Stimulated activated CD8-positive, alpha-beta memory T cell treated with anti-CD3 and anti-CD28 coated beads, Interleukin-12 subunit alpha, Interleukin-12 subunit beta, amount 100 ng/mL, for 4 hours (primary cell): Measurements from ENCODE around the gene TC2N.
"Not testable (repeated sequence)": the region's sequence is repeated elsewhere in the genome, so short reads cannot be mapped to it uniquely, and the experiment has no call there.

Experiments
- DNase-seq: peaks from one replicate; pipeline ENCODE4 v3.0.0-alpha.2; 2020; ENCODE audit warnings: low read depth

The TC2N gene

GRCh38 chr14:91753501-91754128 is 113.7 kb downstream of the TC2N start:
- no peak for DNase-seq

GRCh38 chr14:91752961-91753360 is 114.4 kb downstream of the TC2N start:
- no peak for DNase-seq

- DNase-seq = no peak
Measured at GRCh38 chr14:91751719-91752118, 115.6 kb downstream of the TC2N start.

GRCh38 chr14:91750634-91751198 is 116.6 kb downstream of the TC2N start:
- DNase-seq = no peak

- no peak for DNase-seq
Measured at GRCh38 chr14:91749868-91750267, 117.5 kb downstream of the TC2N start.

- no peak for DNase-seq
Measured at GRCh38 chr14:91748049-91748448, 119.3 kb downstream of the TC2N start.

GRCh38 chr14:91745344-91745743 is 122.0 kb downstream of the TC2N start:
- DNase-seq = no peak

- DNase-seq = no peak
Measured at GRCh38 chr14:91744068-91744480, 123.3 kb downstream of the TC2N start.

- DNase-seq = no peak
Measured at GRCh38 chr14:91743305-91743653, 124.1 kb downstream of the TC2N start.

- no peak for DNase-seq
Measured at GRCh38 chr14:91742621-91743304, 124.6 kb downstream of the TC2N start.

- DNase-seq = not testable (repeated sequence)
Measured at GRCh38 chr14:91739867-91740266, 127.5 kb downstream of the TC2N start.

- DNase-seq = no peak
Measured at GRCh38 chr14:91737619-91738018, 129.7 kb downstream of the TC2N start.

- DNase-seq = no peak
Measured at GRCh38 chr14:91732859-91733477, 134.4 kb downstream of the TC2N start.

GRCh38 chr14:91732439-91732838 is 134.9 kb downstream of the TC2N start:
- DNase-seq = no peak

GRCh38 chr14:91731986-91732385 is 135.3 kb downstream of the TC2N start, which contains the start of gene CATSPERB:
TSS of gene CATSPERB (minus strand) at chr14:91732086. CDS start at chr14:91729479, 2,607 bp downstream.
- DNase-seq = no peak

- DNase-seq = no peak
Measured at GRCh38 chr14:91731018-91731417, 136.3 kb downstream of the TC2N start.

GRCh38 chr14:91729756-91730155 is 137.6 kb downstream of the TC2N start:
- DNase-seq = no peak
